GM18498 (cell line): ENCODE data around the gene CCDC57.
A peak's percentile ranks its signal among the peaks of the same experiment; 100 is the strongest.

Experiments used
- ATAC-seq: cut with Tn5 transposase; IDR thresholded peaks from one replicate; pipeline ENCODE4 v1.9.1; 2021; ENCODE audit warnings: mild to moderate bottlenecking, moderate library complexity; ENCODE audit not compliant: unreplicated experiment

CCDC57 gene

GRCh38 chr17:82236142-82236971 is 23.7 kb upstream of the CCDC57 start:
- ATAC-seq: no peak

GRCh38 chr17:82235775-82236141 is 23.1 kb upstream of the CCDC57 start:
- no peak for ATAC-seq

- ATAC-seq: no peak
These were observed 22.6 kb upstream of the CCDC57 start for GRCh38 chr17:82235056-82235774.

GRCh38 chr17:82234211-82235055 is 21.8 kb upstream of the CCDC57 start:
- no peak for ATAC-seq

- no peak for ATAC-seq
These were observed 20.5 kb upstream of the CCDC57 start for GRCh38 chr17:82232876-82233785.

GRCh38 chr17:82232322-82232820 is 19.7 kb upstream of the CCDC57 start:
- ATAC-seq: no peak

- no peak for ATAC-seq
These were observed 19.1 kb upstream of the CCDC57 start for GRCh38 chr17:82231562-82232321.

GRCh38 chr17:82231312-82231561 is 18.6 kb upstream of the CCDC57 start:
- ATAC-seq: peak; percentile 2

- peak; percentile 46 for ATAC-seq
These were observed 18.1 kb upstream of the CCDC57 start for GRCh38 chr17:82230609-82231311.

GRCh38 chr17:82229698-82230608 is 17.3 kb upstream of the CCDC57 start:
- no peak for ATAC-seq

GRCh38 chr17:82228842-82229697 is 16.4 kb upstream of the CCDC57 start, which contains the start of gene SLC16A3:
Gene SLC16A3 (plus strand): TSS chr17:82229042. CDS start chr17:82236009, 6,967 bp downstream.
- ATAC-seq: peak; percentile 50

- ATAC-seq: peak; percentile 18
These were observed 15.7 kb upstream of the CCDC57 start for GRCh38 chr17:82228278-82228841.

- ATAC-seq: no peak
These were observed 15.1 kb upstream of the CCDC57 start for GRCh38 chr17:82227629-82228277.

- no peak for ATAC-seq
These were observed 14.4 kb upstream of the CCDC57 start for GRCh38 chr17:82226809-82227628.

- no peak for ATAC-seq
These were observed 13.6 kb upstream of the CCDC57 start for GRCh38 chr17:82226146-82226808.
